HG03159 (cell line): ENCODE measurements around the gene HES1.

Experiments used
- ATAC-seq: cut with Tn5 transposase; IDR thresholded peaks from one replicate; pipeline ENCODE4 v1.9.1; 2021; ENCODE audit warnings: mild to moderate bottlenecking, moderate library complexity; ENCODE audit not compliant: unreplicated experiment

HES1 gene

GRCh38 chr3:194165271-194166018, 29.5 kb downstream of the HES1 start:
- no peak for ATAC-seq

GRCh38 chr3:194166682-194167479, 30.9 kb downstream of the HES1 start:
- ATAC-seq = no peak

GRCh38 chr3:194167480-194168282, 31.7 kb downstream of the HES1 start:
- ATAC-seq = no peak

DNA sequence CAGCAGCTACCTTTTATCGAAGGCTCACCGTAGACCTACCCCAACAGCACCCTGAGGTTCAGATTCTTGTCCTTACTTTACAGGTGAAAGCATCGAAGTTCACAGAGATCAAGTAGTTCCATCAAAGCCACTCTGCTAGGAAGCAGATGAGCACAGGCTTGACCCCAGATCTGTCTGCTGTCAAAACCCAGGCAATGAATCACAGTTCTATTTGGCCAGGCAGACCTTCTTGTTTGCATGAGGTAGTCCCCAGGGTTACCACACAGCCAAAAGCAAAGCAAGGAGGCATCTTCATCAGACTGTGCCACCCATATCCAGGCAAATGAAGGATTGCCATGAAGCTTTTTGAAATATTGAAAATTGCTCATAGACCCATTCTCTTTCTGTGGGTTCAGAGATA, 33.0 kb downstream of the HES1 start:
- ATAC-seq = no peak

DNA sequence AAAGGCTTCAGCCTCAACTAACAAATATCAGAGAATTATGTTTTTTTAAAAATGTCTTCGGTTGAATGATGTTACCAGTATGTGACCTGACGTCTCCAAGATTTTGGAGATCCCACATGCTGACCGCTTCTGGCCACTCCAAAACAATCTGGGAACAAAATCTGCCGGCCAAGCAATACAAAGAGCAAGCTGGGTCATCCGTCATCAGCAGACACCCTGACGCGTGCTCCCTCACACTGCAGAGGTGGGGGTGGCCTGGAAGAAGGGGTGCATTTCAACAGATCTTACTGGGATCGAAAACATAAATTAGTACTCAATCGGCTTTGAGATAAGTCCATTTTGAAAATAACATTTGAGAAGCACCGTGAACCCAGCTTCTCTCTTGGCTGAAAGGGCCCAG, 33.6 kb downstream of the HES1 start:
- no peak for ATAC-seq

DNA sequence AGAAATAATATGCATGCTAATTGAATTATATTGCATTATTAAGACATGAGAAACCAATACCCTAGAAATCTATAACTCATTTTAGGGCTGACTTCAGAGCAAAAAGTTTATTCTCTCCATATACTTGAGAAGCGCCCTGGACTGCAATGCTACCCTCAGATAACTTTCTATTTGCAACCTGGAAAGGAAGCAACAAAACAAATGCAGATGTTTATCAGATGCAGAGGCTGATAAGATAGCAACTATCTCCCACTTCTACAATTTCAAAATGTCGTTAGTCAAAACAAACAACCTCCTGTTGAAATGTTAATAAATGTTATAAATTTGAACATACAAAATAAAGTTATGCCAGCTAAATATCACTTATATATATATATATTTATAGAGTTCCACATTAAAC, 34.8 kb downstream of the HES1 start:
- no peak for ATAC-seq

DNA sequence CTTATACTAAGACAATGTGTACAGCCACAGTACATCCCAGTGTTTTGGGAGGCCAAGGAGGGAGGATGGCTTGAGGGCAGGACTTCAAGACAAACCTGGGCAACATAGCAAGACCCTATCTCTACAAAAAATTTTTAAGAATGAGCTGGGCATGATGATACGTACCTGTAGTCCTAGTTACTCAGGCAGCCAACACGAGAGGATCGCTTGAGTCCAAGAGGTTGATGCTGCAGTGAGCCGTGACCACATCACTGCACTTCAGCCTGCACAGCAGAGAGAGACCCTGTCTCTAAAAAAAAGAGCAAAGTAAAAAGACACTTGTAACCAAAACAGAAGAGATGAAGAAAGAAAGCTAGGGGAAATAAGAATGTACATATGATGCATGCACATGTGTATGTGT, 38.5 kb downstream of the HES1 start:
- ATAC-seq = no peak

DNA sequence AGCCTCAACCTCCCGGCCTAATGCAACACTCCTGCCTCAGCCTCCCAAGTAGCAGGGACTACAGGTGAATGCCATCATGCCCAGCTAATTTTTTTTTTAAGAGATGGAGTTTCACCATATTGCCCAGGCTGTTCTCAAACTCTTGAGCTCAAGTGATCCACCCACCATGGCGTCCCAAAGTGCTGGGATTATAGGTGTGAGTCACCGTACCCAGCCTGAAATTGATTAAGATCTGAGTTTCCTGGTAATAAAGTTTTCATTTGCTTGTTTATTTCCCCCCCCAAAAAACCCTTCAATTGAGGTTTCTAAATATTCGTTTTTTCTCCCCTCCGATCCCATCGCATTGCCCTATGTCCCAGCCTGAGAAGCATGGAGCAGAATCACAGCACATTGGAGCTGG, 39.0 kb downstream of the HES1 start:
- no peak for ATAC-seq

DNA sequence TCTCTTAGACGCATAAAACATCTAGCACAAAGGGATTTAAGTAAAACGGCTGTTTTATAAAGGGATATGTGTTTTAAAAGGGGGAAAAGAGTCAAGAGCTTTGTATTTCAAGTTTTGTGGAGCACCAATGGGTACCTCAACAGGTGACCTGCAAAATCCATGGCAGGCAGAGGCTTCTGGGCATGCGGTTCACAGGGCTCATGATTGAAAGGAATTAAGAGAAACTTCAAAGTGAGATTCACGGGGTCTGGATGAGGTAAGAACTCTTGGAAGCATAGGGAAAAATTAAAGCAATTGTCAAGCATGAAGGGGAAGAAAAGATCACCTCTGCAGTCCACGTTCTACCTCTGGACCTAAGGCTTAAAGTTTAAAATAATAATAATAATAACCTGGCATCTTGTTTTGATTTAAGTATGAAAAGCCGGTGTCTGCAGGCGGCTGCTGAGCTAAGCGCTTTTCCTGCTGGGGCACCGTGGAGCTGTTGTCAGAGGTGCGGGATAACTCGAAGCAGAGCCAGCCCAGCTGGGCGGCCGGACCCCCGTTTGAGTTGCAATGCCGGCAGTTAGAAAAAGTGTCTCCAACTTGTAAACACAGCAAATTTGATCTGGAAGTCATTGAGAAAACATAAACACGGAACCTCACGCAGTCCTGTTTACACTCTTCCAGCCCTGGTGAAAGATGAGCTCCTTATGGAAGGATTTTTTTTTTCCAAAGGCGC, 40.5 kb downstream of the HES1 start:
- ATAC-seq = no peak

- ATAC-seq = no peak
Observed at GRCh38 chr3:194177141-194177540, 41.2 kb downstream of the HES1 start.

DNA sequence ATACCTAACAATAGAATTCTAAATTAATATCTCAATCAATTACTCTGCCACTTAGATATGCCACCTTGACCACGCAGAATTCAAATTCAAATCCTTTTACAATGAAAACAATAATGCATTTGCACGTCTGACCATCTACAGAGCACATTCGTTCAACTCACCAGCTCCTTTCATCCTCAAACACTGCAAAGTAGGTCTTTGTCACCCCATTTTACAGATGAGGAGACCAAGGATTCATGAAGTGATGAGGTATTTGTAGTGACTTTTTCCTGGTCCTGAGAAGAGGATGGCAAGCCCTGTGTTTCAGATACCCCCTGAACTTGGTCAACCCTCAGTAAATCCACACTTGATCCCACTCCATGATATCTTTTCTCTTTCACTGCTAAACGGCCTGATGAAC, 42.2 kb downstream of the HES1 start:
- no peak for ATAC-seq

DNA sequence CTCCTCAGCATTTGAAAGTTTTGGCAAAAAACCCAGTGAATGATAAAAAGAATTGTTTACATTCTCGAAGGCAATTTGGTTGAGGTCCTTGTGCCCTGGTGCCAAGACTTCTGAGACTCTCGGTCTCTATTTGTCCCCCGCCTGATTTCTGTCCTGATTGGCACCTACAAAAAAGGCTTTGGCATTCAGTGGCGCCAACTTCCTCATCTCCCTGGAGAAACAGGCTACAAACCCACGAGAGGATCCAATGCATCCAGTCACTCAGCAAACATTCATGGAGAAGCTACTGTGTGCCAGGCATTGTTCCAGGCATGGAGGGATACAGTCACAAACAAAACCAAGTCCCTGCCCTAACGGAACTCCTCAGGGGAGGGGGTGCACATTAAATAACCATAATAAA, 42.7 kb downstream of the HES1 start:
- ATAC-seq = no peak

DNA sequence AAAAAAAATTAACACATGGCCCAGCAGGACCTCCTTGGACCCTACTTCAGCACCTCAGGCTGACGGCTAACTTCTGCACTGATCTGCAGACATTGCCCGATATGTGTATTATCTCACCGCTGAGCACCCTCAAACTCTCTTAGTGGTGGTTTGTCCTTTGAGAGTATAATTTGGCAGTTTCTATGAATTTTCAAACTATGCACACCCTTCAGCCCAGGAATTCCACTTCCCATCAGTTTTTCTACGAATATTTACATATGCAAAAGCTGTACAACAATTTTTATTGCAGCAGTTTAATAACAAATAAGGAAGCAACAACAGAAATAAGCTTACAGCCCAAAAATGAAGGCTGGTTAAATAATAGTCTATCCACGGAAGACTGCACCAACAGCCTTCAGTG, 44.6 kb downstream of the HES1 start:
- no peak for ATAC-seq

GRCh38 chr3:194181612-194182529, 45.9 kb downstream of the HES1 start:
- ATAC-seq = no peak

- no peak for ATAC-seq
Observed at GRCh38 chr3:194183271-194183670, 47.3 kb downstream of the HES1 start.

DNA sequence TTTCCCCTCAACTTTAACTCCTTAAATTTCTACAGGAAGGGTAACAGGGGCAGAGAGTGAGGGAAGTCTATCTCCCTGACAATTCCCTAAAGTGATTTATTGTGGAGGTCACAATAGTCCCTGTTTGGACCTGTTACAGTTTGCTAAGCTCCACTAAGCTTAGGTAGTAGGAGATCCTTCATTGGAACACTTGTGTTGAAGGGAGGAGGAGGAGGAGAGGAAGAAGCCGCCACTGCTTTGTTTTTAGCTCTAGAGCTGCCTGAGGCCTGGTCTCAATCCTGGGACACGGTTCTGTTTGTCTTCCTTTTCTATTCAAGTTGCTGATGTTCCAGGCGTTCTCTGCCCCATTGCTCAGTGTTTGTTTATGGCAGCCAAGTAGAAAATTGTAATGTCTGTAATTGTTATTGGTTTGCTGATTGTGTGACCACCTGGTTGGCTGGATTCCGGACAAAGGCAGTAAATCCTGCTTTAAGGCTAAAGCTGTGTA, 48.4 kb downstream of the HES1 start:
- ATAC-seq = no peak

DNA sequence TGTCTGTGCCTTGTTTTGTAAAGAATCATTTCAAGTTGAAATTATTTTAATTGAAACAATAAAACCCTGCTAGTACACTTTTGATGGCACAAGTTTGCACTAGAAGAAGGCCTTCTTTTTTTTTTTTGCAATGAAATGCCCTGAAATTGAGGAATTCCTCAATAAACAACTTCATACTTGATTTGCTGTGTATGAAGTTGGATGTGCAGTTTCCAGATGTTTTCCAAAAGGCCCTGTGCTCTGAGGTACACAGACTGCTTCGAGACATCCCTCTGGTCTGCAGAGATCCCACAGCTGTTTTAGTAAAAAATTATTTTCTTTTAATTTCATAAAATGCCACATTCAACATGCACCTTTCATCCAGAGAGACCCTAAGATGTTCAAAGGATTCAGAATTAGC, 48.9 kb downstream of the HES1 start:
- no peak for ATAC-seq

- no peak for ATAC-seq
Observed at GRCh38 chr3:194185221-194185620, 49.3 kb downstream of the HES1 start.

GRCh38 chr3:194187233-194187944, 51.4 kb downstream of the HES1 start:
- ATAC-seq = no peak
